HTERT RPE-1 (cell line): ENCODE data around the gene PKN2.
"Not testable (repeated sequence)": the region's sequence is repeated elsewhere in the genome, so short reads cannot be mapped to it uniquely, and the experiment has no call there.

ENCODE experiments used
- in situ Hi-C: fragments of 300-500 bp; cut with MboI; formaldehyde crosslinking; loops from 4 replicates; pipeline ENCODE4 v1.14.3; 2020; ENCODE audit warnings: low sequenced_read_pairs

PKN2 gene

DNA sequence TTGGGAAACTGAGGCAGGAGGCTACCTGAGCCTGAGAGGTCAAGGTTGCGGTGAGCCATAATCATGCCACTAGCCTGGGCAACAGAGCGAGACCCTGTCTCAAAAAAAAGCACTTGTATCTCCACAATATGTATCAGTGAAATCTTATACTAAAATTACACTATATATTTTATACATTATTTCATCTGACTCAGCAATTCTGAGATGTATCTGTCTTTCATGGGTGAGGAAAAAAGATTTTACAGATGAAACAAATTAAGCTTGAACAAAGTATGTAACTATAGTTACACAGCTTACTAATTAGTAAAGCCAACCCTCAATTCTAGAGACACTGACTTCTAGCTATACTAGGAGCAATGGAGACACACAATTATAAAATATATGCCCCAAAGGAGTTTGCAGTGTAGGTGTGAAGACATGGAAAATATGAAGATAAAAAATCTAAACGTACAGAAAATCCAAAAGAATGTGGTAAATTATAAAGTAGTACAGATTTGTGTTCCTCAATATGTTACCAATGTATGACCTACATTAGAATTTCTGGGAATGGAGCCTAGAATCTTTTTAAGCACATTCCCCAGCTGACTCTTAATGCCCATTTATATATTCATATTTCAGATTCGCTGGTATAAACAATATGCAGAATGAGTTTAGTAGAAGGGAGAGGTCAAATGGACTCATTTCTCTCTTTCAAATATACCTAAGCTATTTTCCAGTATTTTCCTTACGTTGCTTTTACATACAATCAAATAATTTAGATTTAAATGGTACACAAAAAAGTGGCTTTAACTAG, 192.7 kb downstream of the PKN2 start:
- in situ Hi-C loops, result no loop called here

DNA sequence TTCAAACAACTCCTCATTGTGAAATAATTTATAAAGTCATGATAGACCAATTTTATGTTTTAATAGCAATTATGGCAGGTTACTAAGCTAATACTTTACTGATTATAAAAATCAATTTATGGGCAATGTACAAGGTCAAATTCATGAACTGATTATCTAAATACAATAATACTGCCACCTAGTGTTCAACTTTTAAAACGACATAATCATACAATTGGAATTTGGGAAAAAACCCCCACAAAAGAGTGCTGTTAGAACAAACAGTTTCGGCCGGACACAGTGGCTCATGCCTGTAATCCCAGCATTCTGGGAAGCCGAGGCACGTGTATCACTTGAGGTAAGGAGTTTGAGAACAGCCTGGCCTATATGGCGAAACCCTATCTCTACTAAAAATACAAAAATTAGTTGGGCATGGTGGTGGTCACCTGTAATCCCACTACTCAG, 193.3 kb downstream of the PKN2 start:
- in situ Hi-C loops, result no loop called here

DNA sequence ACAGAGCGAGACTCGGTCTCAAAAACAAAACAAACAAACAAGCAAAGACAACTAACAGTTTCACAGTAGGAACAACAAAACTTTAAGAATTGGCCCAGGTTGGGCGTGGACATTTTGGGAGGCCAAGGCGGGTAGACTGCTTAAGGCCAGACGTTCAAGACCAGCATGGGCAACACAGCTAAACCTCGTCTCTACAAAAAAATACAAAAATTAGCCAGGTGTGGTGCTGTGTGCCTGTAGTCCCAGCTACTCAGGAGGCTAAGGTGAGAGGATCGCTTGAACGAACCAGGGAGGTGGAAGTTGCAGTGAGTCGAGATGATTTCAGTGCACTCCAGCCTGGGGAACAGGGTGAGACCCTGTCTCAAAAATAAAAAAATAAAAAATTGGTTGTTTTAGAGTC, 193.8 kb downstream of the PKN2 start:
- in situ Hi-C loops, result no loop called here

DNA sequence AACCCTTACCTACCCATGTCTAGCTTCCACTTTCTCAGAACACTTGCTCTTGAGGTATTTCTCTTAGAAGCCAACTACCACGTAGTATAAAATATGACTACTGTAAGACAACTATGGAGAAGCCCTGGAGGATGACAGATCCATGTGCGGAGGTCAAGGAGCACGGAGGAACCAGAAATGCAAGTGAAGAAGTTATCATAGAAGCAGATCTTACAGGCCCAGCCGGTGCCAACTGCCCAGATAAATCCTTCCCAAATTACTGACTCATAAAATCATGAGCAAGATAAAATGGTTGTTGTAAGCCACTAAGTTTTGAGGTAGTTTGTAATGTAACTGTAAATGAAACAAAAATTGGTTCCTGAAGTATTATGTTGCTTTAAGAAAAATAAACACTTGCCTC, 194.7 kb downstream of the PKN2 start:
- in situ Hi-C loops, result no loop called here

DNA sequence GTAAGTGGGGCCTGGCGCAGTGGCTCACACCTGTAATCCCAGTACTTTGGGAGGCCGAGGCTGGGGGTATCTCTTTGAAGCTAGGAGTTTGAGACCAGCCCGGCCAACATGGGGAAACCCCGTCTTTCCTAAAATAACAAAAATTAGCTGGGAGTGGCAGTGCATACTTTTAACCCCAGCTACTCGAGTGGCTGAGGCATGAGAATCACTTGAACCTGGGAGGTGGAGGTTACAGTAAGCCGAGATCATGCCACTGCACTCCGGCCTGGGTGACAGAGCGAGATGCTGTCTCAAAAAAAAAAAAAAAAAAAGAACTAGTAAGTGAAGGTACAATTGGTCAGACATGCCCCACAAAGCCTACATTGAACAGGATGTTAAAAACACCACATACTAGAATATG, 196.6 kb downstream of the PKN2 start:
- in situ Hi-C loops, result not testable (repeated sequence)

DNA sequence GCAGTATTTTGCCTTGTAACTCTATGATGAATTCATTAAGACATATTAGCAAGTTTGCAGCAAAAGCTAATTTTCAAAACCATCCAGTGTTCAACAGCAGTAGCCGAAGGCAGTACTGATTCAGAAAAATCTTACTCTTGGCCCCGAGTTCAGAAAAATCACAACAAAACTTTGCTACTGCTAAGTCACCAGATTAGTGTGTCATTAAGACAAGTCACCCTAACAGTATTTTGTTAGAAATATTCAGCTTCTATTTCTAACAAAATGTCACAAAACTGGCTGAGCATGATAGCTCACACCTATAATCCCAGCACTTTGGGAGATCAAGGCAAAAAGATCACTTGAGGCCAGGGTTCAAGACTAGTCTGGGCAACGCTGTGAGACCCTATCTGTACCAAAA, 199.1 kb downstream of the PKN2 start:
- in situ Hi-C loops, result no loop called here
